ENCODE data around the gene NCK2.

The NCK2 gene

DNA sequence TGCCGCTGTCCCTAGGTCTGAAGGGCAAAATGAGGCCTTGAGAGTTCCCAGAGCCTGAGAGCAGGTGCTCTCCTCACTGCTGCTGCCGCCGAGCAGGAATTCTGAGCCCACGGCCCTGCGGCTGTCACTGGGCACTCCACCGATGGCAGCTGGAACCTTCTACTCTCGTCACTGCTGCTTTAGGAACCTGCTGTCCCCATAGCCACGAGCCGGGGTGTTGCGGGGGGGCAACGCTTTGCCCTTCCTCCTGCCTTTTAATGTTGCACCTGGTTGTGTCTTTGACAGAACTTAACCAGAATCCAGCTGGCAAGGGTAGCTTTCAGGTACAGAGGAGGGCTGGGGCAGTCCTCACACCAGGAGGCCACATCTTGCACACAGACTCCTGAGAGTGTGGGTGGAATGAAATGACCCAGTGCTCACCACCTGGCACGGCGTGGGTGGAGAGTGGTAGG, 32.3 kb downstream of the NCK2 start:
- DNase-seq (ENCODE audit: low read depth in 2 of 2): no peak

DNA sequence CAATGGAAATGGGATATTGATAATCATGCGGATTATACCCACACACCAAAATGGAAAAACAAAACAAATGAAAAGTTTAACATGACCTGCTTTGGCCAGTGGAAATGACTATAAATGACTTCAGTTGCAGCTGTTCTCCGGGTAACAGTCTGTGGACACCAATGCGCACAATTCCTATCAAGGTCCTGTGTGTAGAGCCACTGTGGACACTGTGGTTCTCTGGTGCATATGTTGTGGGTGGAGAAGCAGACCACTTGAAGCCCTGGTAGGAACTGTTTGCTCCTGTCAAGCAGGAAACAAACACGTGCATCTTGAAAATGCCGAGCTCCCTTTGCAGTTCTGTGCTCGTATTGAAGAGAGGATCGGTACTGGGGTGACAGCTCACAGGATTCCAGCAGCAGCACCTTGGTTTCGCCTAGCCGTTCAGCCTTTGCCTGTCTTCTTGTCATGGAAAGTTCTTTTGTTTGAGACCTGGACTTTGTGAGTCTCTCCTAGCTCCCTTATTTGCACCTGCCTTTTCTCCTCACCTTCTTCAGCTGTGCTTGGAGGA, 32.9 kb downstream of the NCK2 start:
- no peak for DNase-seq (ENCODE audit: low read depth in 2 of 2)

DNA sequence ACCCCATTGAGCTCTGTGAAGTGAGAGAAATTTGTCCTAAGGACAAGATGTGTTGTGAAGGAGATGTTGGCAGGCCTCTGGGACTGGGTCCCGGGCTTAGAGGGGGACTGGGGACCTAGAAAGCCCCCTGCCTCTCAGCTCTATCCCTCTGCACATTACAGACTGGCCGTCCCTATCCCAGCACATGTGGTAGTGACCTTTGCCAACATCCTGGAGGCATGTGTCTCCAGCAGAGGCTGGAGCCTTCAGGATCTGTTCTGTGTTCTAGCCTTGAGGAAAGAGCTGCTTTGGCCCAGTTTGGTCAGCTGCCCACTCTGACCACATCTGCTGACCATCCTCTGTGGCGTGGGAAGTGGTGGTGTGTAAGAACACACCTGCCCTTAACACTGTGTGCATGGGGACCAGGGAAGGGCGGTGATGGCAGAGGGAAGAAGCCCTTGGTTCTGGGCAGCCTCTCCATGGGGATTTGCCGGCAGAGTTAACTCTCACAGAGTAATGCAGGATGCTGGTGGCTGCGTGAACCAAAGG, 33.4 kb downstream of the NCK2 start:
- no peak for DNase-seq (ENCODE audit: low read depth in 2 of 2)

DNA sequence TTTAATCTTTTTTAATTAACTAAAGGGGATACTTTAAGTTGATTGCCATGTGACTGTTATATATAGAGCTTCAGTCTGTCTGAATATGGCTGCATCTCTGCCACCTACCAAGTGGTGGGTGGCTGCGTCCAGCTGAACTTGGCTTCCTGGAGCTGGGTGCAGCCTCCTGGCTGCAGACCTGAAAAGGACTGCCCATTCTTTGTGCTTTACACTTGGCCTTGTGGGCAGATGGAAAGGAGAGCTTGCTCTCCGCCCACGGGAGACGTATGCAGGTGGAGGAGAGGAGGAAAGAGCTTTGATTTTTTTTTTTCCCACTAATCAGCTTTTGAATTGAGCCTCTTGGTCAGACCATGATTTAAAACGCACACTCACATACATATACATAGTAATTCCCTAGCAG, 34.7 kb downstream of the NCK2 start:
- no peak for DNase-seq (ENCODE audit: low read depth in 2 of 2)

DNA sequence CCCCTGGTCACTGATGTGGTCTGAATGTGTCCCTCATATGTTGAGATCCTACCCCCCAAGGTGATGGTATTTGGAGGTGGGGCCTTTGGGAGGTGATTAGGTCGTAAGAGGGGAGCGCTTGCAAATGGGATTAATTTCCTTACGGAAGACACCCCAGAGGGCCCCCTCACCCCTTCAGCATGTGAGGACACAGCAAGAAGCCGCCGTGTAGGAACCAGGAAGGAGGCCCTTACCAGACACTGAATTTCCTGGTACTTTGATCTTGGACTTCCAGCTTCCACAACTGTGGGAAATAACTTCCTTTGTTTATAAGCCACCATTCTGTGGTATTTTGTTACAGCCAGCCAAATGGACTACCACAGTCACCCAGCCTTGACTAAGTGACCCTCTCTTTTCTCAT, 35.9 kb downstream of the NCK2 start:
- no peak for DNase-seq (ENCODE audit: low read depth in 2 of 2)

DNA sequence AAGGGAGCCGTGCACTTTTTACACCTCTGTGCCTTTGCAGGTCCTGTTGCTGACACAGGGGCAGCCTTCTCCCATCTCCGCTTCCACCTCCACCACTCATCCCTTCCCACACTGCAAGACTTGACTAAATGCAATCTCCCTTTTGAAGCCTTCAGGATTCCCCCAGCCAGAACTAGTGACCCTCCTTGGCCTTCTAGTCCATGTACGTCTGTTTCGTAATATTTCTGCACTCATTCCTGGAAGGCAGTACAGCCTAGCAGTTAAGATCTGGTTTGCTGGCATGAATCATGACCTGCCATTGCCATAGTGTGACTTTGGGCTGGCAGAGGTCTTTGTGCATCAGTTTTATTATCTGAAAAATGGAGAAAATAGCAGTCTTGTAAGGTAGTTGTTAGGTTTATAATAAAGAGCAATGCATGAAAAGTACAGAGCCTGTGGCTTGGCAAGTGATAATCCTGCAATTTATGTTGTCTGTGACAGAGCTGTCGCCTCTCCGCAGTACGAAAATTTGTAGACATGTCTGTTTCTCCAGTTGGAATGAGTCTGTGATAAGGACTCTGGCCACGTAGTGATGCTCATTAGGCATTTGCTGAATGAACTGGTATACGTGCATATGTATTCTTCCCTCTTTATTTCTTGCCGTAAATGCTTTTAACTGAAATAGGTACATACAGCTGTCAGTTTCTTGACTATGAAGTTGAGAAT, 36.7 kb downstream of the NCK2 start:
- DNase-seq (ENCODE audit: low read depth in 2 of 2): no peak

DNA sequence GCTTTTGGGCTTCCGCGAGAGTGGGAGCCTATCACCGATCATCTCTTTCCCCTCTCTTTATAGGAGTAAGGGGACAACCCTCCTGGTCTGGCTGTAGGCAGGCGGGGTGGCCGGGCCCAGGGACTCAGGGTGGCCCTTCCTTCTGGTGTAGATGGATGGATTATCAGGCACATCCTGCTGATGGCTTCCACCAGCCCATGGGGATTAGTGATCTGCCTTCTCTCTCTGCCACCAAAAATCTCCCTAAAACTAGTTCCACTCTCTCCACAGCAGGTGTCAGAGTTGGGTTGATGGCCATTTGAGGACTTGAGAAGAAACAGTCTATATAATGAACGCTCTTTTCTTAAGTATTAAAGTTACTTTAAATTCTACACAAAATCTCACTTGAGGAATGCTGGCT, 37.4 kb downstream of the NCK2 start:
- DNase-seq (ENCODE audit: low read depth in 2 of 2): no peak

DNA sequence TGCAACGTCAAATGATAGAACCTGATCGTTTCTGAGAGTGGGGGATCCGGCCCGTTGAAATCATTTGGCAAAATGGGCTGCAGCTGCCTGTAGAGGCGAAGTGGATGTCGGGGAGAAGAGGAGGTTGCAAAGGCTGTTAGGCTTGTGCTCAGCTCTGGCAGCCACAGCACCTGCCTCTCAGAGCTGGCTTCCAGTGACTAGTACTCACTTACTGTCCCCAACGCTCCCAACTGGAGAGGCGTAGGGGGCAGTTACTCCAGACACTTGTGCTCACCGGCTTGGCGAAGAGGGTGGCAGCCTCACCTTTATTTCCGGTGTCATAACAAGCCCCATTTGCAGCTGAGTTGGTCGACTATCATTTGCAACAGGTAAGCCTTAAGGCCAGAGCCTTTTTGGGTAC, 37.9 kb downstream of the NCK2 start:
- no peak for DNase-seq (ENCODE audit: low read depth in 2 of 2)

DNA sequence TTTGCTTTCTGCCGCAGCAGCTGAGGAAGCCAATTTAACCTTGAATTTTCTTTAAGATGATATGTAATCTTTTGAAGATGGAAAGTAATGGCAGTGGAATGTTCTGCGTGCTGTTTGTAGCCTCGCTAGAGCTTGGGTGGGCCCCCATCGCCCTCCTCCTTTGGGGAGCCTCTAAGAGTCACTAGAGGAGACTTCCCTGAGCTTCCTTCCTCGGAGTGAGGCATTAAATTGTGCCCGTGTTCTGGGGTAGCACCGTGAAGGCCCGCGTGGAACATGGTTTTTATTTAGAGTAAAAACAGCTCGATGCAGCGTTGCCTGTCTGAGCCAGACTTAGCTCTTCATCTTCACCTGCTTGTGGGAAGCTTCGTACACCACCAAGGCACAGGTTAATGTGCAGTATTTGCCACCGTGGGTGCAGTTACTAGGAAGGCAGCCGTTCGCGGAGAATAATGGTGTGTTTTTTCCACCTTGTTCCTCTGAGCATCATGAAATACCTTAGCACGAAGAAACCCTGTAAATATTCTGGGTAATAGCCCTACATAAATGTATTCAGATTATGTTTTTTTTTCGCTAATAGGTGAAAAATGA, 38.5 kb downstream of the NCK2 start:
- no peak for DNase-seq (ENCODE audit: low read depth in 2 of 2)

DNA sequence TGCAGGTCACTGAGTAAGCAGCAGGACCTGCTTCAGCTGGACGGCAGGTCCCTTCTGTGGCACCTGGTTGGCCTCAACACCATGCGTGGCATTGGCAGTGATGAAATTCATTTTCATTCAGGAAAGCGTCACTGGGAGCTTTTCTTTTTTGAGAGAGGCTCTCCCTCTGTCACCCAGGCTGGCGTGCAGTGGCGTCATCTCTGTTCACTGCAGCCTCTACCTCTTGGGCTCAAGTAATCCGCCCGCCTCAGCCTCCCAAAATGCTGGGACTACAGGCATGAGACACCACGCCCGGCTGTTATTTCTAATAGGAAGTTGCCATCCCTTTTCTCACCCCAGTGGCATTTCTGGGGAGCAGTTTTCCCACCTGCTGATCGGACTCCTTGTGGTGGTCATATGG, 39.3 kb downstream of the NCK2 start:
- no peak for DNase-seq (ENCODE audit: low read depth in 2 of 2)

DNA sequence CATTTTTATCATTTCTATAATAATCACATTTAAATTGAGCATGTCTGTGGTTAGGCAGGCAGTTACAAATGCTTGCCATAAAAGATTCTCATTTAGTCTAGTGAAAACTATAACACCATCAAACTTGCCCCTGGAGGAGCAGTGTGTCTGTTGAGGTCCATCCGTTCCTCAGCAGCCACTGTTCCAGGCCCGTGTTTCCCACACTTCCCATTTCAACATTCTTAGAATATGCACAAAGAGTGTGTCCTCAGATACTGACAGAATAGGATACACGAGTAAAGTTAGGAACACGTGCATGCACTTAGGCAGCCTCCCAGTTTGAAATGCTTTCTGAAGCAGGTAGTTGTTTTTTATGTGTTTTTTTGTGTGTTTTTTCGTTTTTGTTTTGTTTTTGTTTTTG, 39.9 kb downstream of the NCK2 start:
- no peak for DNase-seq (ENCODE audit: low read depth in 2 of 2)

DNA sequence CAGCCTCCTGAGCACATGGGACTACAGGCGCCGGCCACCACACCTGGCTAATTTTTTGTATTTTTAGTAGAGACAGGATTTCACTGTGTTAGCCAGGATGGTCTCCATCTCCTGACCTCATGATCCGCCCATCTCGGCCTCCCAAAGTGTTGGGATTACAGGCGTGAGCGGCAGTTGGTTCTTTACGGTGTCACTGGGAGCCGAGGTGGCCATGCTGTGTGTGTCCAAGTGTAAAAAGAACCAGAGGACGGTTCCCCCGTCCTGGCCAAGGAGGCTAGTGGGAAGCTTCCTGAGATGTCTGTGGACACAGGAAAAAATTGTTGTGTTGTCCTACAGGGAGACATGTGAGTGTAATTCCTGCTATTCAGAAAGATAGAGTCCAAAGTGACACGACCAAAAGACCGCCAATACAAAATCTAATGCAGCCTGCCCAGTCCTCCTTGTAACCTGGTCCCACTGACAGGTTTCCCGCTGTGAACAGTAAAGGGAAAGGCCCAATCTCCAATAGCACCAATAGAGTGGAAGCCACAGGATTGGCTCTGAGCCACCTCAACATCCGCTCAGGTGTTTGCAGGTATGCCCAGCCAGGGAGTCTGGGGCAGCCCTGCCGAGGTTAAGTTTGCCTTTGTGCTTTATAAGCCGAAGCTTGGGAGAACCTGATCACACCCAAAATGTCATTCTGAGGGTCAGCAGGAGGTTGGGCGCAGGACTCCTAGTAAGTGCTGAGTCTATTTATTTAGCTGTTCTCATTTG, 40.6 kb downstream of the NCK2 start:
- no peak for DNase-seq (ENCODE audit: low read depth in 2 of 2)

DNA sequence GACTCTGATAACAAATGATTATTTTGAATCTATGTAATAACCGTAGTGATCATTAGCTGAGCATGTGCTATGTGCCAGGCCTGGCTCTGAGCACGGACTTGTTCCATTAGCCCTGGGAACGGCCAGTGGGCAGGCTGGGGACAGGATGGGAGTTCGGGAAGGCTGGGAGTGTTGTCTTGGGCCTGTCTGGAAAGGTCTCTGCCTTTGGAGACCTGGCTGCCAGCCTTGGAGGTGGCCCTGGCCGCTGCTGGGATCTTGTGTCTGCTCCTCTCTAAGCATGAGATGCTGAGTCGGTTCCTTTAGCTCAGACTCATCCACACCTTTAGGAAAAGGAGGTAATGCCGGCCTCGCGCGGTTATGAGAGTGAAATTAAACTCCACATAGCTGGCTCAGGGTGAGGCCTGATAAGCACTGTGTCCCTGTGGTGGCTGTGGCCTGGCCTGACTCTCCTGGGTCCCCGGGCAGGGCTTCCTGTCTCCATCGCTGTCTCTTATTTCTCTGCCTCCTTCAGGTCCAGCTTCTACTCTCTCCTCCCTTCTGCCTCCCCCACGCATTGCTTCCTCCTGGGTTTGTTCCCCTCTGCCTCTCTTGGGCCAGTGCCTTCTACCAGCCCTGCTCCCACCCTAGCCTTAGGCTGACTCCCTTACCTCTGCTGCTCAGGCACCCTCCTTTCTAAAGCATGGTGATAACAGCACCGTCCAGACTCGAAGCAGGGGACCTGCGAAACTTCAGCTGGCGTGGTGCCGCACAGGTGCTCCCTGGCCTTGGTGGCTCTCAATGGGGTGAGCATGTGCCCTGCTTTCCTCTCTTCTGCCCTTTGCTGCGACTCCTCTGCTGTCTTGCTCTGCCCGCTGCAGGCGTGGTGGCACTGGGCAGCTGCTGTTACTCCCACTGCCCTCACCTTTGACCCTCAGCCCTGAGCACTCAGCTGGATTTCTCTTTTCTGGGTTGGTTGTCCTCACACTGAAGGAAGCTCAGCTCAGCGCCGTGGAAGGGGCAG, 41.8 kb downstream of the NCK2 start:
- DNase-seq (ENCODE audit: low read depth in 2 of 2): no peak

DNA sequence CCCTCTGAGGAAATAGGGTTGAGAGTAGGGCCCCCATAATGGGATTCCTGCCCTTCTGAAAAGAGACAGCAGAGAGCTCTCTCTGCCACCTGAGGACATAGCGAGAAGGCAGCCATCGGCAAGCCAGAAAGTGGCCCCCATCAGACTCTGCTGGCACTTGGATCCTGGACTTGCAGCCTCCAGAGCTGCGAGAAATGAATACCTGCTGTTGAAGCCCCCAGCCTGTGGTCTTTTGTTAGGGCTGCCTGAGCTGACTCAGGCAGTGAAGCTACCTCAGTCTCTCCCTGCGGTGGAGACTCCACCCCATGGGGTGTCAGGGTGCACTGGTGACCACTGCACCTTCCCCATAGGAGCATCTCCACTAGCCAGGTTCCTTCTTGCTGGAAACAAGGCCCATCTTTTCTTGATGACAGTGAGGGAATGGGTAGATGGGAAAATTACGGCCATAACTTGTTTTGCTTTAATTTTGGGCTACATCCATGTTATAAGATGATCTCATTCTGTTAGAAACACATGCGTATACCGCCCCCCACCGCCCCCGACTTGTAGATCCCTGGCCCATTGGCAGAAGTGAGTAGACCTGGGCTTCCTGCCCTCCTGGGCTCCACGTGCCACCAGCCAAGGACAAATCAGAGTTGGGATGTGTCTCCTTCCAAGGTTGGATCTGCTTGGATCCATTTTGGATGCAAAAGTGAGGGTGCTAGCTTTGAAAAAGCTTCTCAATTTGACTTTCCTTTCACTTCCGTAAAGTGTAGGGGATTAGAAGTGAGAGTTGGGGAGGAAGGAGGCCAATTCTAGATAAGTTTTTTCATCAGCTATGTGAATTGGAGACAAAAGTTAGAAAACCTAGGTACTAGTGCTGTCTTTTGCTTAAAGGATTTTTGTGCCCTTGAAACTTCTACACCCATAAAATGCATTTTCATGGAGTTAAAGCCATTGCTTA, 42.9 kb downstream of the NCK2 start:
- no peak for DNase-seq (ENCODE audit: low read depth in 2 of 2)

DNA sequence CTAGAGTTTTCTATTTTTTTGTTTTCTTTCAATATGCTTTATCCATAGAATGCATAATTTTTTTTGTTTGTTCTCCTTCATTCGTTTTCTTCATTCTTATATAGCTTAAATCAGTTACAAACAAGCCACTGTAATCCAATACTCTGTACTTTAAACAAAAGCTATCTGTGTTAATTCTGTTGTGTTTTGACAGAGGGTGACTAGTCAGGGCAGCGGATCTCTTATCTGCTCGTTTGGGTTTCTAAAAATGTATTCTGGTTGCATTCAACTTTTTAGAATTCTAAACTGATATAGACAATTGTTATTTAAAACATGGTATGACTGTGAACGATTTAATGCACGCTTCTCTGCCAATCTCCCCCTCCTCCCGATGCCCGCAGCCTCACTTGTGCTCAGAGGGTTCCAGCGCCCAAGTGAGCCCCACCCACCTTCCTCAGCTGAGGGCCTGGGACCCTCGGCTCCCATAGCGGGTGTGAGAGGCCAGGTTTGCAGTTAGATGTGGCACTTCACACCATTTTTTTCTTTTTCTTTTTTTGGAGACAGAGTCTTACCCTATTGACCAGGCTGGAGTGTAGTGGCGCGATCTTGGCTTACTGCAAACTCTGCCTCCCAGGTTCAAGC, 44.1 kb downstream of the NCK2 start:
- DNase-seq (ENCODE audit: low read depth in 2 of 2): no peak

DNA sequence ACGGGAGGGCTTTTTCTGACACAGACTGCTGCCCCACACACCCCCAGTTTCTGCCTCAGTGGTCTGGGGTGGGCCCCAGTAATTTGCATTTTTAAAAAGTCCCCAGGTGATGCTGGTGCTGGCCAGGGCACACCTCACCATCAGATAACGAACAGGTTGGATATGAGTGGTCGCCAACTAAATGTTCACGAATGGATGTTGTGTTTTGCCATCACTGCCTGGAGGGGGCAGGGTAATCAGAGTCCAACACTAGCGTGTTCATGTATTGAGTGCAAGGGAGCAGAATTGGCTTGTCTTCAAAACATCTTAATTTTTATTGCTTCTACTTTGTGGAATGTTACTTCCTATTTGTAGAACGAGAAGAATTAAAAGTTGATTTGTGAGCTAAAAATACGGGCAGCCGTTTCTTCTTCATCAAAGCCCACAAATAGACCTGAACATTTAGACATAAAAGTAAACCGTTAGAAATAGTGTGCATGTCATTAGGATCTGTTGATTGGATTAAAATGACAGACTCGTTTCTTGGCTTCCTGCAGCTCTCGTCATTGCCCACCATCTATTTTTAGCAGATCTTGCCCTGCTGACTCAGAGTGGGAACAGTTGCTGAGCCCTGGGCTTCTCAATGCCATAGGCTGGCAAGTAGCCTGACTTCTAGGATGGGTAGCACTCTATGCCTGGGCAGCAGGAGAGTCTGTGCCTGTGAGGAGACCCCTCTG, 45.2 kb downstream of the NCK2 start:
- DNase-seq (ENCODE audit: low read depth in 2 of 2): no peak

DNA sequence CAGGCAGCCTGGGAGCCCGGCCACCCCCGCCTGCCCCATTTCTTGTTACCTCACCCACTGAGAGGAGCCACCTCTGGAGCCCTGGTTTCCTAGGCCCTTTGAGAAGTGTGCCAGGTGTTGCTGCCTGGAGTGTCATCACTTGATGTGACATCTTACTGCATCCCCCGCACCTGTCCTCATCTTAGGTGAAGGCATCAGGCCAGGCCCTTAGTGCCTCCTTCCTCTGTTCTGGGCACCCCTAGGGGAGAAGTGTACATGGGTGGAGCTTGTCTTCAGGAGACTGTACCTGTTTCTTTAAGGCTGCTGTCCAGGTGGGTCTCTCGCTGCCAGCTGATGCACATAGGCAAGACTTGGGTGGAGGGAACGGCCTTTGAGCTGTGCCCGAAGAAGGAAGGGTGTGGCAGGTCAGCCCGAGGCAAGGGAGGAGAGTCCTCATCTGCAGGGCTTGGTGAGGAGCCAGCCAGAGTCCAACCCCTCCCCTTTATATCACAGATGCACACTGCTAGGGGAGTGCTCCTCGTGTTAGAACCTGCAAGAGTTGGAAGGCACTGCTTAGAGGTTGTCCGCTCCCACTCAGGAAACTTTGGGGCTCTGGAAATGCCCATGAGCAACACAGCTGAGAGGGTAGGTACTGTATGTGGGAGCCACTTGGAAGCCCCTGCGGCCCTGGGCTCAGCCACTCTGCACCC, 45.9 kb downstream of the NCK2 start:
- no peak for DNase-seq (ENCODE audit: low read depth in 2 of 2)

DNA sequence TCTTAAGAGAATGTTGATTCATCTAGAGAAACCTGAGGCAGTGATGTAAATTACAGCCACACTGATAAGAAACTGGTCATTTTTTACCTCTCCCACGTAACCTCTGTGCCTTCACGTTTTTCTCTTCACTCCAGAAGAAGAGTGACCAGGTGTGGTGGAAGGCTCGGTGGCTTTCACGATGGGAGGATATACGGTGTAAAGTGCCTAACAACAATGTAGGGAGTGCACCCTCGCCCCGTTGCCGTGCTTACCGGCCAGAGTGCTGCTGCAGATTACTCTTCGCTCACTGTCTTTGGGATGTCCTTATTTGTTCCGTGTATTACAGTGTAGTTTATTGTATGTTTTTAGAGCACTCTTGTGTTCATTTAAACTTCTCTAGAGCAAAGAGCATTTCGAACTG, 46.5 kb downstream of the NCK2 start:
- DNase-seq (ENCODE audit: low read depth in 2 of 2): no peak

DNA sequence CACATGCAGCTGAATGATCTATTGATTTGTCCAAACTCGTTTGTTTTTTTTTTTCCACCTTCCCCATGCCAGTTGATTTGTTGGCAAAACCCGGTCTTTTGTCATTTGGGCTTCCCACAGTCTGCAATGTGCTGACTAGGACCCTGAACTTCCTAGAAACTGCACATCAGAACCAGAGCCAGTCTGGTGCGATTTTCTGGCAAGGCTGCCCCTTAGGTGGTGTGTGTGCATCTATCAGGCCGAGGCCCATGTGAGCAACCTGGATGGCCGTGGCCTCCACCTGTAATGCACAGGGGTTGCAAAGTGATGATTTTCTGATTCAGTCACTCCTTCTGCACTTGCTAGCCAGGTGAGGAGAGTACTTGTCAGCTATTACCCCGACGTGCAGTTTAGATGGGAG, 47.8 kb downstream of the NCK2 start:
- no peak for DNase-seq (ENCODE audit: low read depth in 2 of 2)
